OCI-LY1 (cell line): ENCODE results near the gene SLC39A5.

Source experiments
- H2AFZ ChIP-seq: fragments of 200-600 bp; sonication (generic), shearing (Covaris generic); 2 replicates; pipeline ENCODE4 v1.6.0; 2014; ENCODE audit warnings: antibody characterized with exemption, mild to moderate bottlenecking, low read length
- H3F3A ChIP-seq: fragments of 200-600 bp; sonication (generic), shearing (Covaris generic); 2 replicates; pipeline ENCODE4 v1.6.0; 2014; ENCODE audit warnings: mild to moderate bottlenecking, antibody characterized with exemption, low read length, moderate library complexity; ENCODE audit not compliant: insufficient read depth
- H3K27ac ChIP-seq: fragments of 200-600 bp; sonication (generic); 2 replicates; pipeline ENCODE4 v1.5.1; 2014; ENCODE audit warnings: low read length, mixed run types, mild to moderate bottlenecking, low read depth; ENCODE audit not compliant: poor library complexity, severe bottlenecking
- H3K27me3 ChIP-seq: fragments of 200-600 bp; sonication (generic); 2 replicates; pipeline ENCODE4 v1.6.0; 2014; ENCODE audit warnings: antibody characterized with exemption, mild to moderate bottlenecking, low read length, moderate library complexity; ENCODE audit not compliant: insufficient read depth
- H3K36me3 ChIP-seq: fragments of 200-600 bp; sonication (generic); 2 replicates; pipeline ENCODE4 v1.6.1; 2014; ENCODE audit warnings: mild to moderate bottlenecking, antibody characterized with exemption, low read length, moderate library complexity, mixed read lengths; ENCODE audit not compliant: insufficient read depth
- H3K4me1 ChIP-seq: fragments of 200-600 bp; sonication (generic); 2 replicates; pipeline ENCODE4 v1.5.1; 2014; ENCODE audit warnings: mild to moderate bottlenecking, low read length, moderate library complexity; ENCODE audit not compliant: insufficient read depth, severe bottlenecking
- H3K4me2 ChIP-seq: fragments of 200-600 bp; sonication (generic), shearing (Covaris generic); 2 replicates; pipeline ENCODE4 v1.6.1; 2014; ENCODE audit warnings: low read length
- H3K4me3 ChIP-seq: fragments of 200-600 bp; sonication (generic); 2 replicates; pipeline ENCODE4 v1.5.1; 2014; ENCODE audit warnings: low read length, low read depth, mild to moderate bottlenecking, mixed read lengths; ENCODE audit not compliant: poor library complexity, severe bottlenecking
- H3K79me2 ChIP-seq: fragments of 200-600 bp; shearing (Covaris generic); 2 replicates; pipeline ENCODE4 v1.6.1; 2016; ENCODE audit warnings: mixed run types, low read length, mixed read lengths; ENCODE audit not compliant: insufficient read depth
- H3K9ac ChIP-seq: fragments of 200-600 bp; sonication (generic), shearing (Covaris generic); 2 replicates; pipeline ENCODE4 v1.6.1; 2014; ENCODE audit warnings: mild to moderate bottlenecking, low read length, mixed read lengths
- H3K9me2 ChIP-seq: fragments of 200-600 bp; sonication (generic), shearing (Covaris generic); 2 replicates; pipeline ENCODE4 v1.6.1; 2014; ENCODE audit warnings: low read depth, mild to moderate bottlenecking, low read length, mixed read lengths
- H3K9me3 ChIP-seq: fragments of 200-600 bp; shearing (Covaris generic); 2 replicates; pipeline ENCODE4 v1.6.1; 2014; ENCODE audit warnings: low read length, mixed read lengths
- H4K20me1 ChIP-seq: fragments of 200-600 bp; sonication (generic), shearing (Covaris generic); 2 replicates; pipeline ENCODE4 v1.6.0; 2016; ENCODE audit warnings: mild to moderate bottlenecking, low read length; ENCODE audit not compliant: insufficient read depth
- EZH2 ChIP-seq: fragments of 200-600 bp; sonication (generic), shearing (Covaris generic); IDR thresholded peaks from 2 replicates; pipeline ENCODE4 v1.8.0; 2017; ENCODE audit warnings: borderline replicate concordance, mixed run types, mild to moderate bottlenecking, antibody characterized with exemption, low read length, moderate library complexity, mixed read lengths
- TF ChIP-seq, protein P1 (sequence below): fragments of 200-600 bp; sonication (generic), shearing (Covaris generic); IDR thresholded peaks from 2 replicates; pipeline ENCODE4 v1.5.1; 2017; ENCODE audit warnings: mild to moderate bottlenecking, antibody characterized with exemption, low read length, moderate library complexity, mixed read lengths

The SLC39A5 gene

GRCh38 chr12:56253091-56253490 lies 23.2 kb downstream of the SLC39A5 start:
- Histone ChIP-seq H3K9me2 (no peaks in the 10 kb centered on the region), H3K27ac (no peak overlapping the region), H3F3A (no peaks in the 10 kb centered on the region), H3K9me3 (no peaks in the 10 kb centered on the region), H3K4me1 (peaks cover 16% of the 10 kb centered on the region), H3K36me3 (peaks cover 69% of the 10 kb centered on the region), H3K4me2 (no peak overlapping the region), H3K27me3 (no peaks in the 10 kb centered on the region), H4K20me1 (no peaks in the 10 kb centered on the region), H2AFZ (no peak overlapping the region), H3K4me3 (no peak overlapping the region), H3K79me2 (no peaks in the 10 kb centered on the region), H3K9ac (no peak overlapping the region)
- TF ChIP-seq EZH2: no peak
- TF ChIP-seq, protein P1, sequence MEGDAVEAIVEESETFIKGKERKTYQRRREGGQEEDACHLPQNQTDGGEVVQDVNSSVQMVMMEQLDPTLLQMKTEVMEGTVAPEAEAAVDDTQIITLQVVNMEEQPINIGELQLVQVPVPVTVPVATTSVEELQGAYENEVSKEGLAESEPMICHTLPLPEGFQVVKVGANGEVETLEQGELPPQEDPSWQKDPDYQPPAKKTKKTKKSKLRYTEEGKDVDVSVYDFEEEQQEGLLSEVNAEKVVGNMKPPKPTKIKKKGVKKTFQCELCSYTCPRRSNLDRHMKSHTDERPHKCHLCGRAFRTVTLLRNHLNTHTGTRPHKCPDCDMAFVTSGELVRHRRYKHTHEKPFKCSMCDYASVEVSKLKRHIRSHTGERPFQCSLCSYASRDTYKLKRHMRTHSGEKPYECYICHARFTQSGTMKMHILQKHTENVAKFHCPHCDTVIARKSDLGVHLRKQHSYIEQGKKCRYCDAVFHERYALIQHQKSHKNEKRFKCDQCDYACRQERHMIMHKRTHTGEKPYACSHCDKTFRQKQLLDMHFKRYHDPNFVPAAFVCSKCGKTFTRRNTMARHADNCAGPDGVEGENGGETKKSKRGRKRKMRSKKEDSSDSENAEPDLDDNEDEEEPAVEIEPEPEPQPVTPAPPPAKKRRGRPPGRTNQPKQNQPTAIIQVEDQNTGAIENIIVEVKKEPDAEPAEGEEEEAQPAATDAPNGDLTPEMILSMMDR: no peak

- peaks cover 23% of the 10 kb centered on the region for H3K4me1 ChIP-seq
- H2AFZ ChIP-seq: no peak overlapping the region
- H3K79me2 ChIP-seq: no peaks in the 10 kb centered on the region
- H3K9me3 ChIP-seq: no peaks in the 10 kb centered on the region
- no peak overlapping the region for H3K4me3 ChIP-seq
- H3K27me3 ChIP-seq: no peaks in the 10 kb centered on the region
- TF ChIP-seq, protein P1: no peak
- no peak for TF ChIP-seq EZH2
- no peaks in the 10 kb centered on the region for H4K20me1 ChIP-seq
- peaks cover 53% of the 10 kb centered on the region for H3K36me3 ChIP-seq
- no peaks in the 10 kb centered on the region for H3F3A ChIP-seq
- no peak overlapping the region for H3K4me2 ChIP-seq
- no peak overlapping the region for H3K27ac ChIP-seq
- no peak overlapping the region for H3K9ac ChIP-seq
- no peaks in the 10 kb centered on the region for H3K9me2 ChIP-seq
These were observed 25.8 kb downstream of the SLC39A5 start for GRCh38 chr12:56255671-56256070.

DNA sequence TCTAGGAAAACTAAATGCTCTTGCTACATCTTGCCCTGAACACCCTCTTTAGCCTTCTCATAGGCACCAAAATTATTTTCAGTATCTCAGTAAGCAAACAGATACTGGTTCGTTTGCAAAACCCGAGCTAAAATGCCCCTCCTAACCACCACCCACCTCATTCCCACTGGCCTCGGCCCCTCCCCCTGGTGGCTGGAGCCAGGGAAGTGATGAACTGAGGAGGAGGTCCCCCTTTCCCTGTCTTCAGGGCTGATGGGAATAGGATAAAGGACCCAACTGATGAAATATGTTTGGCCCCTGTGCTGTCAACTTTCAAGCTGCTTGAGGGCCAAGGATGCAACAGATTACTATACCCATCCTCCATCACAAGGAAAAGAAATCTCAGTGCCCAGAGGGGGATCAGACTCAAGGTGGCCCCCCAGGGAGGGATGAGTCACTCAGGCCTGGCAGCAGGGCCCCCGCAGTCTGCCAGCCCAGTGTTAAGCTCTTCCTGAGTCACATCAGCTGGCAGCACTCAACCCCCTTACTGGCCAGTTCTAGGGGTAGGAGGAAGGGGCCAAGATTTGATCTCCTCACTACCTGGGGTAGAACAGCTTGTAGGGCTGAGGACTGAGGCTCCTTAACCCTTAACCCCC lies 26.6 kb downstream of the SLC39A5 start:
- Histone ChIP-seq H2AFZ (no peak overlapping the region), H3F3A (no peaks in the 10 kb centered on the region), H3K36me3 (peaks cover 49% of the 10 kb centered on the region), H3K79me2 (no peaks in the 10 kb centered on the region), H3K4me3 (peak overlapping the region; percentile 88), H3K27ac (no peak overlapping the region), H3K4me1 (peaks cover 23% of the 10 kb centered on the region), H3K27me3 (no peaks in the 10 kb centered on the region), H4K20me1 (no peaks in the 10 kb centered on the region), H3K9me3 (no peaks in the 10 kb centered on the region), H3K4me2 (peak overlapping the region; percentile 99; the same call in 1 of the 2 replicates), H3K9me2 (no peaks in the 10 kb centered on the region), H3K9ac (peak overlapping the region; percentile 0; the same call in 1 of the 2 replicates)
- TF ChIP-seq, protein P1: no peak
- no peak for TF ChIP-seq EZH2
